IMR-90 (cell line): ENCODE data around the gene RPS6KA3. TPM values are rescaled to one million over a fixed set of nuclear protein-coding genes. Genes with fewer than 3 reads are reported as not detected.

Experiments used
- ATAC-seq: fragments of 200-7000 bp; cut with Tn5 transposase; 2 replicates; pipeline ENCODE4 v1.9.1; 2020; ENCODE audit warnings: low read depth, mild to moderate bottlenecking, moderate library complexity
- BruUV-seq: library from RNA; stranded (reverse); fragments of 400-500 nt; replicated peaks from 2 replicates; lab custom pipeline; 2021; lab: Mats Ljungman, UMichigan
- CTCF ChIA-PET: fragments of 300-600 bp; formaldehyde crosslinking; extraction: SDS; loops from one replicate; lab custom pipeline; 2021; ENCODE audit warnings: antibody characterized with exemption; lab: Yijun Ruan, JAX
- POLR2A ChIA-PET: fragments of 300-600 bp; sonication (Branson Sonifier 250); formaldehyde crosslinking; loops from one replicate; lab custom pipeline; 2022; ENCODE audit warnings: antibody characterized with exemption; ENCODE audit not compliant: unreplicated experiment; lab: Charles Lee
- DNase-seq: peaks from one replicate; pipeline ENCODE4 v3.0.0; 2013
- H2AFZ ChIP-seq: replicated peaks from 2 replicates; pipeline ENCODE3; 2013; ENCODE audit warnings: low read length, mild to moderate bottlenecking; ENCODE audit not compliant: poor library complexity
- H2AK5ac ChIP-seq: 2 replicates; pipeline ENCODE4 v1.6.1; 2013; ENCODE audit warnings: low read depth, low read length, inconsistent platforms
- H2AK9ac ChIP-seq: replicated peaks from 2 replicates; pipeline ENCODE3; 2013; ENCODE audit warnings: mild to moderate bottlenecking, low read depth, low read length, moderate library complexity; ENCODE audit not compliant: poor library complexity
- H2BK120ac ChIP-seq: 2 replicates; pipeline ENCODE4 v1.6.1; 2013; ENCODE audit warnings: low read depth, low read length, inconsistent platforms
- H2BK15ac ChIP-seq: 3 replicates; pipeline ENCODE4 v1.6.1; 2013; ENCODE audit warnings: low read depth, low read length, inconsistent platforms
- H2BK20ac ChIP-seq: 2 replicates; pipeline ENCODE4 v1.6.1; 2013; ENCODE audit warnings: low read depth, mild to moderate bottlenecking, inconsistent platforms, low read length, moderate library complexity
- H2BK5ac ChIP-seq: 2 replicates; pipeline ENCODE4 v1.6.1; 2013; ENCODE audit warnings: mild to moderate bottlenecking, low read depth, low read length, inconsistent platforms; ENCODE audit not compliant: poor library complexity, severe bottlenecking
- H3K14ac ChIP-seq: replicated peaks from 2 replicates; pipeline ENCODE4 v1.6.1; 2013; ENCODE audit warnings: low read depth, low read length, inconsistent platforms
- H3K18ac ChIP-seq: 2 replicates; pipeline ENCODE4 v1.6.1; 2013; ENCODE audit warnings: low read depth, low read length, control low read depth
- H3K23ac ChIP-seq: 2 replicates; pipeline ENCODE4 v1.6.1; 2013; ENCODE audit warnings: low read depth, low read length, inconsistent platforms
- H3K27ac ChIP-seq: 2 replicates; pipeline ENCODE4 v1.5.1; 2013; ENCODE audit warnings: mild to moderate bottlenecking, control low read depth, low read length; ENCODE audit not compliant: insufficient read depth
- H3K27me3 ChIP-seq: 2 replicates; pipeline ENCODE4 v1.6.1; 2013; ENCODE audit warnings: low read length; ENCODE audit not compliant: control insufficient read depth, insufficient read depth
- H3K36me3 ChIP-seq: 2 replicates; pipeline ENCODE4 v1.6.1; 2013; ENCODE audit warnings: low read length, mixed read lengths; ENCODE audit not compliant: control insufficient read depth, insufficient read depth
- H3K4ac ChIP-seq: 2 replicates; pipeline ENCODE4 v1.6.1; 2013; ENCODE audit warnings: low read depth, low read length, inconsistent platforms
- H3K4me1 ChIP-seq: 2 replicates; pipeline ENCODE4 v1.6.1; 2013; ENCODE audit warnings: low read length, mixed read lengths; ENCODE audit not compliant: control insufficient read depth, insufficient read depth
- H3K4me2 ChIP-seq: 2 replicates; pipeline ENCODE4 v1.6.1; 2013; ENCODE audit warnings: low read depth, mild to moderate bottlenecking, control low read depth, low read length, moderate library complexity
- H3K4me3 ChIP-seq: 2 replicates; pipeline ENCODE4 v1.5.1; 2013; ENCODE audit warnings: low read depth, mild to moderate bottlenecking, control low read depth, low read length, moderate library complexity; ENCODE audit not compliant: insufficient read depth
- H3K56ac ChIP-seq: 2 replicates; pipeline ENCODE4 v1.6.1; 2013; ENCODE audit warnings: low read length, inconsistent platforms; ENCODE audit not compliant: insufficient read depth; ENCODE audit errors: extremely low read depth
- H3K79me1 ChIP-seq, 2 experiments: 2 replicates each; pipeline ENCODE4 v1.6.1; 2013; ENCODE audit warnings: low read length in 2 of 2, inconsistent platforms in 1 of 2, low read depth in 1 of 2
- H3K9ac ChIP-seq: 2 replicates; pipeline ENCODE4 v1.6.1; 2013; ENCODE audit warnings: low read depth, low read length, control low read depth
- H3K9me1 ChIP-seq: 2 replicates; pipeline ENCODE4 v1.6.1; 2013; ENCODE audit warnings: low read length, inconsistent platforms; ENCODE audit not compliant: insufficient read depth
- H3K9me3 ChIP-seq: 2 replicates; pipeline ENCODE4 v1.6.1; 2013; ENCODE audit warnings: low read length; ENCODE audit not compliant: control insufficient read depth, insufficient read depth
- H4K20me1 ChIP-seq: 2 replicates; pipeline ENCODE4 v1.6.1; 2013; ENCODE audit warnings: low read length, inconsistent platforms; ENCODE audit not compliant: insufficient read depth
- H4K5ac ChIP-seq: 2 replicates; pipeline ENCODE4 v1.6.1; 2013; ENCODE audit warnings: mild to moderate bottlenecking, low read depth, low read length, control low read depth
- H4K8ac ChIP-seq, 2 experiments: 2 replicates each; pipeline ENCODE4 v1.6.1; 2013; ENCODE audit warnings: low read depth in 2 of 2, low read length in 2 of 2, control low read depth in 1 of 2, inconsistent platforms in 1 of 2
- H4K91ac ChIP-seq: 2 replicates; pipeline ENCODE4 v1.6.1; 2013; ENCODE audit warnings: low read depth, low read length, inconsistent platforms; ENCODE audit not compliant: insufficient read depth
- CEBPB ChIP-seq: IDR thresholded peaks from 2 replicates; pipeline ENCODE4 v1.6.1; 2012; ENCODE audit warnings: low read depth, low read length, improper control_type of control experiment
- CHD1 ChIP-seq: IDR thresholded peaks from 2 replicates; pipeline ENCODE4 v1.6.1; 2012; ENCODE audit warnings: low read depth, low read length, improper control_type of control experiment
- RFX5 ChIP-seq: IDR thresholded peaks from 2 replicates; pipeline ENCODE4 v1.8.0; 2012; ENCODE audit warnings: low read depth, mild to moderate bottlenecking, low read length, moderate library complexity
- WGBS, 2 experiments: methylation state at CpG; one replicate each; pipeline versions ENCODE4 v1.1.5 to v1.1.7; 2013; ENCODE audit warnings: missing lambda C conversion rate in 2 of 2; ENCODE audit not compliant: insufficient read length in 1 of 2; ENCODE audit errors: extremely low coverage in 2 of 2; 5-methylcytosine and 5-hydroxymethylcytosine counted together
- dilution Hi-C: fragments of 300-500 bp; cut with HindIII; formaldehyde crosslinking; loops from one replicate; pipeline ENCODE4 v1.14.3; 2018; ENCODE audit warnings: low sequenced_read_pairs; ENCODE audit not compliant: unreplicated experiment
- in situ Hi-C: fragments of 300-500 bp; cut with MboI; formaldehyde crosslinking; loops from 3 replicates; pipeline ENCODE4 v1.14.3; 2019; ENCODE audit warnings: low sequenced_read_pairs, inconsistent platforms, mixed read lengths
- intact Hi-C: fragments of 100-400 bp; cut with micrococcal nuclease; formaldehyde crosslinking; loops from 2 replicates; pipeline ENCODE4 v1.10.0; 2022
- polyA plus RNA-seq, 3 experiments: library from polyadenylated mRNA; depleted of rRNA; stranded (reverse); fragments of >200 nt; gene quantifications; 2 replicates each; pipeline ENCODE4 v1.2.3, GENCODE V29; 2012; ENCODE audit warnings: low replicate concordance in 1 of 3
- total RNA-seq: library from RNA; depleted of rRNA; stranded (reverse); fragments of >200 nt; gene quantifications from 2 replicates; pipeline ENCODE4 v1.2.3, GENCODE V29; 2012

RPS6KA3 gene
- total and polyA plus RNA-seq, 2 of the 4 experiments (the other 2 are of a cell fraction), result 20.8 to 43.9 TPM

DNA sequence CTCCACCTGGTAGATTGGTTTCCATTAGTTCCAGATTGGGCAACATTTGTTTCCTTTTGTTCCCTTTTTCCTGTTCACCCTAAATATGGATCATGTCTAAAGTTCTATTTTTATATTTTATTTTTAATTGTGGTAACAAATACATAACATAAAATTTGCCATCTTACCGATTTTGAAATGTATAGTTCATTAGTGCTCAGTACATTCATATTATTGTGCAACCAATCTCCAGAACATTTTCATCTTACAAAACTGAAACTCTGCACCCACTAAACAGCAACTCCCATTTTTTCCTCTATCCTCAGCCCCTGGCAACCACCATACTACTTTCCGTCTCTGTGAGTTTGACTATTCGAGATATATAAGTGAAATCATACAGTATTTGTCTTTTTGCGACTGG lies 14.2 kb upstream of the RPS6KA3 start:
- no peak for DNase-seq
- in situ Hi-C loops (no loop called here), intact Hi-C loops (no loop called here), dilution Hi-C loops (no loop called here)
- Histone ChIP-seq H2AK5ac (no peak overlapping the region), H3K23ac (no peak overlapping the region), H4K8ac (no peak overlapping the region), H3K4me3 (no peak overlapping the region), H2BK120ac (no peak overlapping the region), H3K18ac (no peak overlapping the region), H2BK15ac (no peak overlapping the region), H2BK5ac (no peak overlapping the region), H4K20me1 (no peaks in the 10 kb centered on the region), H2BK20ac (no peak overlapping the region), H3K9me3 (no peaks in the 10 kb centered on the region), H3K27ac (no peak overlapping the region), H2AFZ (no peak overlapping the region), H4K91ac (no peak overlapping the region), H3K4ac (no peak overlapping the region), H2AK9ac (no peak overlapping the region), H3K9me1 (no peaks in the 10 kb centered on the region), H3K79me1 (no peaks in the 10 kb centered on the region), H3K9ac (no peak overlapping the region), H3K36me3 (no peaks in the 10 kb centered on the region), H3K4me2 (no peak overlapping the region), H3K27me3 (no peaks in the 10 kb centered on the region), H3K14ac (no peak overlapping the region), H4K5ac (no peak overlapping the region), H3K56ac (no peak overlapping the region), H3K4me1 (no peaks in the 10 kb centered on the region)
- ATAC-seq, result no peak
- CTCF ChIA-PET, result no interaction called here
- TF ChIP-seq CHD1 (no peak), CEBPB (peak; percentile 57; the same call in 1 of the 2 replicates), RFX5 (no peak)
- POLR2A ChIA-PET, result no interaction called here
- BruUV-seq, result no TSS peak
- WGBS, 2 experiments, result no CpG with 5 or more reads among the region's 4 CpGs
